NOMO-1 treated with dmso at 0.1 percent for 144 hours (cell line): Measurements from ENCODE around the gene ILK.
A peak's percentile ranks its signal among the peaks of the same experiment; 100 is the strongest.

Experiments
- DNase-seq: peaks from one replicate; lab custom pipeline; 2025; ENCODE audit not compliant: unreplicated experiment; lab: John Stamatoyannopoulos, UW

Gene ILK

GRCh38 chr11:6604790-6605189 is 1.2 kb downstream of the ILK start:
- no peak for DNase-seq

DNA sequence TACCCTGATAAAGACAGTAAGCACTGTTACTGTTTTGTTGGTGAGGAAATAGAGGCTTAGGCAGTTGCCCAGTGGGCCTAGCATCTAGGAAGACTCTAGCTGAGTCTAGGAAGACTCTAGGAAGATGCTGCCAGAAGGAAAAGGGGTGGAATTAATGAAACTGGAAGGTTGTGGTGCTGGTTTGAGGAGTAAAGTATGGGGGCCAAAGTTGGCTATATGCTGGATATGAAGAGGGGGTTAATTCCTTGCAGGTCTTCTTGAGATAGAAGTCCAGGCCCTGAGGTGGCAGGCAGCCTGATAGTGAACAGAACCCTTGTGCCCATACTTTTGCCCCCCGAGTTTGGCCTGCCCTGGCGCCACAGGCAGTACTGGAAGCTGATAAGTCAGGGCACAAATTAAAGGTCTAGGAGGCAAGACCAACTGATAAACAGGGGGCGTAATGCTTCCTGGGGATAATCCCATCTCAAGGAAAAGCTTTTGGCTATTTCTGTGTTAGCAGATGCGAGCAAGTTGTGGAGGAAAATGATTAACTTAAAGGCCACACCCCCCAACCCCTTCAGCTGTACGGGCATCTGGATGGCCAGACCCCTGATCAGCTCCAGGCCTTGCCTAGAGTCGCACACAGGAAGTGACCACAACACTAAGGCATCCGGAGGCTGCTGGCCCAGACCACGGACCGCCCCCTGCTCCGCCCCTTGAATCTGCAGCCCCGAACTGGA is 3.1 kb downstream of the ILK start:
- DNase-seq: peak; percentile 56

DNA sequence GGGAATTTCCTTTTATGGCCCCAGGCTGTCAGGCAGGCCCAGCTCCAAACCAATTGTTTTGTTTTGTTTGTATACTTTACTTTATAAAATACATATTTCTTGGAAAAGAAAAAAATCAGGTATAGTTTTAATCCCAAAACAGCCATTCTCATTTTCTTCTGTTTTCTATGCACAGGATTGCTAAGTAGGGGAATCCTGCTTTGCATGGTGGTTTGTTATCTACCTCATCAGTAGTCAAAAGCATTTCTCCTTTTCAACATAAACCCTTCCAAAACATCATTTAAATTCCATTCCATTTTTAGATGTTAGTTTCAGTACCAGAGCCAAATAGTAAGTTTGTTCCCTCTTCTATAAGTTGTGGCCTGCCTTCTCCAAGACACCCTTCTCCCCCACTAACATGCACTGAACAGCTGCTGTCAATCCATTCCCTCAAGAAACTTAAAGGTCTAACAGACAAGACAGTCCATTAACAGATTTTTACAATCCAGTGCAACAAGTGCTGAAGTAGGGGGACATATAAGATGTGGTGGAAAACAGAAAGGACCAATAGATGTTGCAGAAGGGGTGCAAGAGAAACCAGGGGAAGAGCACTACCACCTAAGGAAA is 3.7 kb downstream of the ILK start:
- no peak for DNase-seq

GRCh38 chr11:6608011-6608410 is 4.4 kb downstream of the ILK start:
- no peak for DNase-seq

- no peak for DNase-seq
These were observed 5.3 kb downstream of the ILK start for GRCh38 chr11:6608726-6609501.

DNA sequence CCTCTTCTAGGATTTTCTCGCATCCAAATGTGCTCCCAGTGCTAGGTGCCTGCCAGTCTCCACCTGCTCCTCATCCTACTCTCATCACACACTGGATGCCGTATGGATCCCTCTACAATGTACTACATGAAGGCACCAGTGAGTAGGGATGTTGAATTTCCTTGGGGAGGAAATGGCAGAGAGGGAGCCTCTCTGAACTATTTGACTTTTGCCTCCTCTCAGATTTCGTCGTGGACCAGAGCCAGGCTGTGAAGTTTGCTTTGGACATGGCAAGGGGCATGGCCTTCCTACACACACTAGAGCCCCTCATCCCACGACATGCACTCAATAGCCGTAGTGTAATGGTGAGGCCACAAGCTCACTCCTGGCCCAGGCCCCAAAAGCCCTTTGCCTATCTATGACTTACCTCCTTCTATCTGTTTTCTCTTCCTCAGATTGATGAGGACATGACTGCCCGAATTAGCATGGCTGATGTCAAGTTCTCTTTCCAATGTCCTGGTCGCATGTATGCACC is 6.0 kb downstream of the ILK start:
- no peak for DNase-seq

DNA sequence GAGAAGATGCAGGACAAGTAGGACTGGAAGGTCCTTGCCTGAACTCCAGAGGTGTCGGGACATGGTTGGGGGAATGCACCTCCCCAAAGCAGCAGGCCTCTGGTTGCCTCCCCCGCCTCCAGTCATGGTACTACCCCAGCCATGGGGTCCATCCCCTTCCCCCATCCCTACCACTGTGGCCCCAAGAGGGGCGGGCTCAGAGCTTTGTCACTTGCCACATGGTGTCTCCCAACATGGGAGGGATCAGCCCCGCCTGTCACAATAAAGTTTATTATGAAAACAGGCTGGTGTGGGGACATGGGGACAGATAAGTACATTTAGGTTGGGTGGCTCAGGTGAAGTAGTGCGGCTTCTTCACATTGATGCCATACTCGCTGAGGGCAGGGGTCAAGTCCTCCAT is 7.0 kb downstream of the ILK start:
- no peak for DNase-seq

DNA sequence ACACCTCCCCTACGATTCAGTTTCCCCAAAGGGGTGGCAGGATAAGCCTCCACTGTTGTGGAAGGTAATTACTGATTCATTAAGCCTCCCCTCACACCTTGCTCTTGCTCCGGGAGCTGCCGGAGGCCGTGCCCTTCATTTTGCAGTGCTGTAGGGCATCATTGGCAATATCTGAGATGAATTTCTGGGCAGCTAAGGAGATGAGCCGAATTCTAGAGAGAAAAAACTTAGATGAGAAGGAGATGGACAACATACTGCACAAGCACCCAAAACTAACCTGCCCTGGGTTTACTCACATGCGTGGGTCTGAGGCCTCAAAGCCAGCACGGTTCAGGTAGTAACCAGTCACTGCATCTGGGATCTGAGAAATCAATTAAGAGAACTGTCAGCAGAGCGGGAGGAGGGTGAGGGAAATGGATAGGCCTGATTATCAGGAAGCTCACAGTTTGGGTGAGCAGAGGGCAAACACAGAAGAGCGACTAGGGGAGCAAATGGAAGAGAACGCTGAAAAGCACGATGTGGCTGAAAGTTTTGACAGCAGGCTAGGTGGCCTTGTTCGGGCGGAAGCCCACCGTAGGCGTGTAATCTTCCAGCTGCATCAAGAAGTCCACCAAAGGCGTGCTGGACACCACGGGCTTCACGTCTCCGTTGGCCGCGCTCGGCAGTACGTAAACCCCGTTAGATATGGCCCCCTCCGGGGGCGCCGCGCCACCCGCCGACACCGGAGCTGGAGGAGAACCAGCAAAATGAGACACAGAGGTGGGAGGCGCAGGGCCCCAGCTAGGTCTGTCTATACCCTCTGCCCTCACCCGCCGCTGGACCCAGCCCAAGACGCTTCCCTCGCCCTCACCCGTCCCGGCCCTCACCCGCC is 7.8 kb downstream of the ILK start:
- DNase-seq: no peak

- no peak for DNase-seq
These were observed 8.3 kb downstream of the ILK start for GRCh38 chr11:6611963-6612212.

DNA sequence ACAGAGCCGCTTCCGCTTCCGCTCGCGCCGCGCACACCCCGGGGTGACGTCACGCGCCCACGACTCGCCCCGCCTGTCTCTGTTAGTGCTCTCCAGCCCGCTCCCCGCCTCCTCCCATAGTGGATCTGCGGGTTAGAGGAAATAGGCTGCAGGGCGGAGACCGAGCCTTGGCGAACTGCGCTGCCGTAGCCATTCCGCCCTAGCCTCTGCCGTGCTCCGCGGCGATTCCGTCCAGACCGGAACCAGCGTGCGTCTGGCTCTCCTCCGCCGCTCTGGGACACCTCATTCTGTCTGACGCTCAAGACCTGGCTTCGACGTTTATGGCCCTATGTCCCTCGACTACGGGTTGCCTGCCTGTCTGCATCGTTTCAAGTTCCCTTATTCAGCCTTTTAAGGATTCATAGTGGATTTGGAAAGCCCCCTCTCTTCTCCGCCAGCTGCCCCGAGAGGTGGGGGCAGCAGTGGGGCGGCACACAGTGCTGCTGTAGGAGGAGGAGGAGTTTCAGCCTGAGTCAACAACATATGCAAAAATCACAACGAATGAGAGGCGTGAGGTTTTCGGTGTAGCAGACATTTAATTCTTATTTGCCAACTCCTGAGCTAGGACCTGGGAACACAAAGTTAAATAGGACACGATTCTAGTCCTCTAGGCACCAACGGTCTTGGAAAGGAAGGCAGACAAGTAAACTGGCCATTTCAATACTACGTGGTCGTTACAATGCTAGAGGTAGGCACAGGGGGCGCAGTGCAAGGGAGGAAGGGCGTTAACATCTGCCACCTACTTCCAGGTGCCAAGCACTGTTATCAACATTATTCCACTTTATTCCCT is 8.9 kb downstream of the ILK start, which contains the start of gene TAF10:
Gene TAF10, minus strand, starts transcription at position 4 of the 829 bp plus-strand sequence. CDS start 27 bp downstream, outside the sequence.
- peak; percentile 96 for DNase-seq

DNA sequence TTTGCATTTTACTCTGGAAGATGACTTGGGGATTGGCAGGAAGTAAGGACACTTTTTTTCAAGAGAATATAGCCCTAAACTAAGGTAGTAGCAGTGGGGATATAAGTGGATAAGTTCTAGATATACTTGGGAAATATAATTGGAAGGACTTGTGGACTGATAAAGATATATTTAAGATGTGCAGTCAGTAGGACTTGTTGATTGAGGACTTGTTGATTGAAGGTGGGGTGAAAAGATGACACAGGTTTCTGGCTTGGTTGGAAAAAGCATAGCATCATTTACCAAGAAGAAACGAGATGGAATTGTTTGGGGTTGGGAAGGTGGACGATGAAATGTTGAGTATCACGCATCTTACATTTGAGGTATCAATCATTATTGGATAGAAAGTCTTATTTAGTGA is 9.9 kb downstream of the ILK start:
- DNase-seq: no peak

DNA sequence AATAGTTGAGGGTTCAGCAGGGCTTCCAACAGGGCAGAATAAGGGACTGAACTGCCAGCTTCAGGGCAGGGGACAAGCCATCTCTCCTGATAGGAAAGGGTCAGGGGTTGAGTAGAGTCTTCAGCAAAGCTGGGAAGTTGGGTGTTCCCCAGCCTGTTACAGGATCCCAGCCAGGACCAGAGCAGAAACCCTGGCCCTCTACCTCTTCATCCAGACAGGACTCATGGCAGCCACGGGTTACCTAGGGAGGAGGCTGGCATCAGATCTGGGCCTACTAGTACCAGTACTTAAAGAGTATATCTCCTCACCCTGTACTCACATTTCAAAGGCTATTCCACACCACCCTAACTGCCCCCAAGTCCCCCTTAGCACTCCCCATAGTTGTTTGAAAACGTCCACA is 10.9 kb downstream of the ILK start:
- DNase-seq: no peak

DNA sequence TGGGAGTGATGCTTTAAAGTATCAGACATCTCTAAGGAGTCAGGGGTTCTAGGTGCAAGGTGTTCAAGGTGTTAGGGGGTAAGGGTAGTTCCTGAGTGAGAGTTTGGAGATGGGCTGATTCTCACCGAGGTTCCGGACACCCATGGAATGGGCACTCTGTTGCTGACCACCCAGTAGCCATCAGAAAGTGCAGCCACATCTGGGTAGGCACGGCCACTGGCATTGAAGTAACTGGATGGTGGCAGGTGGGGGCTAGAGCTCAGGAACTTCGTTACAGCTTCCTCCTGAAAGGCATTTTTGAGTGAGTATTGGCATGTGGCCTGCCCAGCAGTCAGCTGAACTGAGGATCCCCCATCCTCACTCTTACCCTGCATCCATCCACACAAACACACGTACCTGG is 11.5 kb downstream of the ILK start:
- DNase-seq: no peak

DNA sequence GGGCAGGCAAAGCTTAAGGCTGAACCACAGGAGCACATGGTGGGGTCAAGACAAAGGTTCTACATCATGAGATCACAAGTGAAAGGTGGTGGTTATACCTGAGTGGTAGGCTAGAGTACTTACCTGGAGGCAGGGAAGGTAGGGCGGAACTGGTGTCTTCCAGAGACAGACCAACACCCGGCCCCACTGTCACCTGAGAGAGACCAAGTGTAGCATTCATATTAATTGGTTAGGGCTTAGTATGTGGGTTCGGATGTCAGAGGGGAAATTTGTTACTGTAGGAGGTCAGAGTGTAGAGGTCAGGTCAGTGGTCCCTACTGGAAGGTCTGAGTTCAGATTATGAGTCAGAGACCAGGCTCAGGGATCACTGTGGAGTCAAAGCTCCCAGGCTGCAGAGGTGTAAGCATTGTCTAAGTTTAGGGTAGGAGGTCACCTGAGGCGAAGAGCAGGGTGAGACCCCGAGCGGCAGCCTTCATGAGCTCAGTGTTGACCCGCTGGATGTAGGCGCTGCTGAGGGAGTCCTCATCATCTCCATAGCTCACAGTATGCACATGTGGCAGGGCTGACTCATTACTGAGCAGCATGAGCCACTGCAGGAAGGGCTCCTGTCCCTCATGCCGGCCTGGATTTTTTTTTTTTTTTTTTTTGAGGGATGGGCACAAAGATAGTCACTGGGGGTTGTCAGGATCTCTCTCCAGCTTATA is 12.5 kb downstream of the ILK start:
- DNase-seq: no peak

DNA sequence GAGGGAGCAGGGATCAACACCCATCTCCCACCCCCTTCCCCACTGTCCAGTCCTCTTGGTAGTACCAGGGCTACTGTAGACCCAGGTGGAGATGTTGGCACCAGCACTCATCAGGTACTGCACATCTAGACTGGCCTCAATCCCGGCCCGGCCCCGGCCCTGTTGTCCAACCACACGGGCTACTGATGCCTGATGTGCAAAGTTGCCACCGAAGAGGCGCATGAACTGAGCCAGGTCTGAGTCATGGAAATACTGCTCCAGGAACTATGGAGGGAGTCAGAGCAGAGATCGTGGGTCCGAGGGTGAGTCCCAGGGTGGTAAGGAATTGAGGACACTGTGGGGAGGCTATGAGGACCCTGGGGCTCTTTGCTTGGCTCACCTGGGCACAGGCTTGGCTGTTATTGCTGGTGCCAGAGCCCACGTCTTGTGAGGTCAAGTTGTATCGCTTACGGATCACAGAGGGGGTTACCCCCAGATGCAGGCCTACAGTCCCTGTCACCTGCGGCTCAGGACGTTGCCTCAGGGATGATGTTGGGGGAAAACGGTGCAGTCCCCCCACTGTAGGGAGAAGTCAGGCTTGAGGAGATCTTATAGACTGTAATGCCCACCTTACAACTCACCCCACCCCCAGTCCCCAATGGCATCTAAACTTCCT is 13.1 kb downstream of the ILK start:
- no peak for DNase-seq

DNA sequence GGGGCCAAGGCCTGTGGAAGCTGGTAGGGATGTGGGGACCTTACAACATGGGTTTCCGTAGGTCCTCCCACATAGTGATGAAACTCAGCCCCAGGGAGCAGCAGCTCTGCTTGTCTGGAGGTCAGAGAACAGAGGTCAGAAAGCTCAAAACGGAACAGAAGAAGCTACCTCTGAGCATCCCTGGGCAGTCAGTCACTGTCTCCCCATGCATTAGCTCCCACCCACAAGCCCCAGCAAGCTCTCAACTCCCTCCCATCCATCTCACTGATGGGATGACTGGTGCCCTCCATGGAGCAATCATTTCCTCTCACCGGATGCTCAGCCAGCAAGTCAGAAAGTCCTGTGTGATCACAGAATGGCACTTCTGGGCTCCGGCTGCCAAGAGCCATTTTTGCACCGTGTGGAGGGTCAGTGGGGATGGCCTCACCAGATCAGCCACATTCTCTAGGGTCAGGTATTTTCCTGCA is 13.8 kb downstream of the ILK start:
- peak; percentile 7 for DNase-seq

GRCh38 chr11:6618117-6619003 is 14.8 kb downstream of the ILK start:
- peak; percentile 66 for DNase-seq
